Gastroesophageal sphincter (tissue), 3 donors: Measurements from ENCODE around the gene PCED1B.

Experiments used
- EP300 ChIP-seq: sonication (generic); formaldehyde crosslinking; IDR thresholded peaks from one replicate; pipeline ENCODE4 v1.6.1; 2017; ENCODE audit warnings: antibody characterized with exemption, mild to moderate bottlenecking
- POLR2A ChIP-seq, 2 donors: fragments of 450-650 bp; IDR thresholded peaks; one replicate each; pipeline ENCODE4 v1.6.1; 2017; ENCODE audit warnings: antibody characterized with exemption in 2 of 2, mild to moderate bottlenecking in 2 of 2, moderate library complexity in 1 of 2
- POLR2AphosphoS5 ChIP-seq: sonication (generic); formaldehyde crosslinking; IDR thresholded peaks from one replicate; pipeline ENCODE4 v1.6.1; 2017; ENCODE audit warnings: antibody characterized with exemption
- TF ChIP-seq, protein P1 (sequence below), 4 experiments: fragments of 200-600 bp in 2 of 4; fragments of 450-650 bp in 2 of 4; sonication (generic) in 1 of 4; IDR thresholded peaks; one replicate each; pipeline ENCODE4 v1.5.1; 2017 to 2019; ENCODE audit warnings: antibody characterized with exemption in 4 of 4, mild to moderate bottlenecking in 2 of 4, moderate library complexity in 2 of 4

DNA sequence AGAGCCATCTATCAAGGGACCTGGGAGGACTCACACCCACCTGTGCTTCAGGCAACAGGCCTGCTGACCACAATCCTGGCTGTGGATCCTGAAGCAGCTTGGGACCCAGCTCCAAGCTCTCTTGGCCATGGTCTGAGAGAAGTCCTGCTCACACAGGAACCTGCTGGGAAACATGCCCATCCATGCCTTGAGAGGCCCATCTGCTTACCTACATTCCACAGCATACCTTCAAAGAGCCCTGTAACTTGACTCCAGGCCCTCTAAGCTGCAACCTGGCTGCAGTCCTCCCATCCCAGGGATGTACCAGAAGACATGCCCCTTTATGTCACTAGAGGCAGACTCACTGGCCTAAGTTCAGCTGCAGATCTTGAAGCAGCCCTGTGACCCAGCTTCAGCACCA lies 62.0 kb downstream of the PCED1B start:
- TF ChIP-seq, protein P1, sequence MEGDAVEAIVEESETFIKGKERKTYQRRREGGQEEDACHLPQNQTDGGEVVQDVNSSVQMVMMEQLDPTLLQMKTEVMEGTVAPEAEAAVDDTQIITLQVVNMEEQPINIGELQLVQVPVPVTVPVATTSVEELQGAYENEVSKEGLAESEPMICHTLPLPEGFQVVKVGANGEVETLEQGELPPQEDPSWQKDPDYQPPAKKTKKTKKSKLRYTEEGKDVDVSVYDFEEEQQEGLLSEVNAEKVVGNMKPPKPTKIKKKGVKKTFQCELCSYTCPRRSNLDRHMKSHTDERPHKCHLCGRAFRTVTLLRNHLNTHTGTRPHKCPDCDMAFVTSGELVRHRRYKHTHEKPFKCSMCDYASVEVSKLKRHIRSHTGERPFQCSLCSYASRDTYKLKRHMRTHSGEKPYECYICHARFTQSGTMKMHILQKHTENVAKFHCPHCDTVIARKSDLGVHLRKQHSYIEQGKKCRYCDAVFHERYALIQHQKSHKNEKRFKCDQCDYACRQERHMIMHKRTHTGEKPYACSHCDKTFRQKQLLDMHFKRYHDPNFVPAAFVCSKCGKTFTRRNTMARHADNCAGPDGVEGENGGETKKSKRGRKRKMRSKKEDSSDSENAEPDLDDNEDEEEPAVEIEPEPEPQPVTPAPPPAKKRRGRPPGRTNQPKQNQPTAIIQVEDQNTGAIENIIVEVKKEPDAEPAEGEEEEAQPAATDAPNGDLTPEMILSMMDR (IDR thresholded peaks at IDR 0.05): no peak
- no peak for TF ChIP-seq POLR2A (IDR thresholded peaks at IDR 0.05)
- TF ChIP-seq POLR2AphosphoS5: no peak
- no peak for TF ChIP-seq EP300
